AG09319 (cell line): ENCODE measurements around the gene CSDE1.
"Not testable (repeated sequence)": the region's sequence is repeated elsewhere in the genome, so short reads cannot be mapped to it uniquely, and the experiment has no call there.

Experiments used
- DNase-seq: peaks from one replicate; pipeline ENCODE4 v3.0.0-alpha.2; 2010; ENCODE audit warnings: low read depth; ENCODE audit errors: extremely low read depth
- CTCF ChIP-seq: IDR thresholded peaks from 2 replicates; pipeline ENCODE4 v1.5.1; 2011; ENCODE audit warnings: low read depth, mild to moderate bottlenecking, inconsistent platforms, low read length, moderate library complexity

The CSDE1 gene

DNA sequence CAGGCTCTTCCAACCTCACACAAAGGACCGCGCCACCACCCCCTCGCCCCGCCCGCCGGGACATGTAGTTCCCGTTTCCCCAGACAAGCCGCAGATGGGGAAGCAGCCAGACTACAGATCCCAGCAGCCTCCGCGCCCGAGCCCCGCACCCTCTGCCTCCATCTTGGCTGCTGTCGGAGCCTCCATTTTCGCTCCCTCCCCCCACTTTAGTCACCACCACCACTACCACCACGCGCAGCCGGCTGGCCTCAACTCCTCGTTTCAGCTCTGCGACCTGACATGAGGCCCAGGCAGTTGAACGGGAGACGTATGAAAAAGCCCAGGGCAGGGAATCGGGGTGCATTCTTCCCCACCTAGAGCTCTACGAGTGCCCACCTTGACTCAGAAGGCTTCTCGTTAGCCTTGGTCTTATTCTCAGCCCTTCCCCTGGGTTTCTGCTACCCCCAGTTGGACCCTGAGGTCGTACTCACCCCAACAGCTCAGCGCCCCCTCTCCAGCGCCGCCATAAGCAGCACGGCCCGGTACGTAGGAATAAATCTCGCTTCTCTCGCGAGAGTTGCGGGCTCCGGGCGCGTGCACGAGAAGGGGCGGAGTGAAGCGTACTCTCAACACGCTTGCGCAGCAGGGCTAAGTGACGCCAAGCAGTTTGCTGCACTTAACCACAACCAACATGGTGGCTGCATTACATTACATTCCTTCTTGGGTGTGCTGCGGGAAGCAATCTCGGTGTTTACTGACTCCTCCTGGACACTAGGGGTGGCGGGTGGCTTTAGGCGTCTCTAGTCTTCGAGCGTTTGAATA is at the start of gene CSDE1:
TSS of gene CSDE1 (minus strand) at position 530 of the 801 bp plus-strand sequence. CDS start 18,094 bp downstream, outside the sequence.
- DNase-seq: peak; percentile 96
- peak; percentile 38 for TF ChIP-seq CTCF

- DNase-seq: not testable (repeated sequence)
Observed at GRCh38 chr1:114804449-114804848, 46.7 kb upstream of the CSDE1 start.

DNA sequence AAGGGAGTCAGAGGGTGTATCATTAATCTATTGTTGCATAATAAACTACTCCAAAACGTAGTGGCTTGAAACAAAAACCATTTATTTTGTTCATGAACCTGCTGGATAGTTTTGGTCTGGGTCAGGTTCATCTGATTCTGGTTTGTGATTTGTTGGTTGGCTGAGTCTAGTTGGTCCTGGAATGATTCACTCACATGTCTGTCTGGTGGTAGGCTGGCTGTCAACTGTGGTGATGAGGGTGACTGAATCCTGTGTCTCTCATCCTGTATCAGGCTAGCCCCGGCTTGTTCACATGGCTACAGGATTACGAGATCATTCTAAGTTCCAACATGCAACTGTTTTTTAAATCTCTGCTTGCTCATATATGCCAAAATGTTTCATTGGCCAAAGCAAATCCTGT is 45.2 kb upstream of the CSDE1 start:
- TF ChIP-seq CTCF: no peak

DNA sequence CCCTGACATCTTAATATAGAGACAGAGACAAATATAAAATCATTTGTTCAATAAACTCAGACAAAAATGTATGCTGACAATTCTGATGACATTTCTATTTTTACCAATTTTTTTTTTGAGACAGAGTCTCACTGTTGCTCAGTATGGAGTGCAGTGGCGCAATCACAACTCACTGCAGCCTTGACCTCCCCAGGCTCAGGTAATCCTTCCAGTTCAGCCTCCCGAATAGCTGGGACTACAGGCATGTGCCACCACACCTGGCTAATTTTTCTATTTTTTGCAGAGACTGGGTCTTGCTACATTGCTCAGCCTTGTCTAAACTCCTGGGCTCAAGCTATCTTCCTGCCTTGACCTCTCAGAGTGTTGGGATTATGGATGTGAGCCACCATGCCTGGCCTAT is 36.3 kb upstream of the CSDE1 start:
- TF ChIP-seq CTCF: no peak
- DNase-seq: no peak

More for the DNA sequence above, 45.2 kb upstream of the CSDE1 start:
- no peak for DNase-seq

DNA sequence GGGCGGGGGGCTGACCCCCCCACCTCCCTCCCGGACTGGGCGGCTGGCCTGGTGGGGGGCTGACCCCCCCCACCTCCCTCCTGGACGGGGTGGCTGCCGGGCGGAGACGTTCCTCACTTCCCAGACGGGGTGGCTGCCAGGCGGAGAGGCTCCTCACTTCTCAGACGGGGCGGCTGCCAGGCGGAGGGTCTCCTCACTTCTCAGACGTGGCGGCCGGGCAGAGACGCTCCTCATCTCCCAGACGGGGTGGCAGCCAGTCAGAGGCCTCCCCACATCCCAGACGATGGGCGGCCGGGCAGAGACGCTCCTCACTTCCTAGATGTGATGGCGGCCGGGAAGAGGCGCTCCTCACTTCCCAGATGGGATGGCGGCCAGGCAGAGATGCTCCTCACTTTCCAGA is 32.8 kb upstream of the CSDE1 start:
- not testable (repeated sequence) for DNase-seq

DNA sequence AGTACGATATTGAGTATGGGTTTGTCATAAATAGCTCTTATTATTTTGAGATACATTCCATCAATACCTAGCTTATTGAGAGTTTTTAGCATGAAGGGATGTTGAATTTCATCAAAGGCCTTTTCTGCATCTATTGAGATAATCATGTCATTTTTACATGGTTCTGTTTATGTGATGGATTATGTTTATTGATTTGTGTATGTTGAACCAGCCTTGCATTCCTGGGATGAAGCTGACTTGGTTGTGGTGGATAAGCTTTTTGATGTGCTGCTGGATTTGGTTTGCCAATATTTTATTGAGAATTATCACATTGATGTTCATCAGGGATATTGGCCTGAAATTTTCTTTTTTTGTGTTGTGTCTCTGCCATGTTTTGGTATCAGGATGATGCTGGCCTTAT is 28.7 kb upstream of the CSDE1 start:
- DNase-seq: not testable (repeated sequence)

- TF ChIP-seq CTCF: no peak
- no peak for DNase-seq
Observed at GRCh38 chr1:114782476-114782875, 24.7 kb upstream of the CSDE1 start.

GRCh38 chr1:114780344-114781226 is 22.8 kb upstream of the CSDE1 start, which contains the start of gene SIKE1:
Gene SIKE1 (minus strand): TSS chr1:114780685. CDS start chr1:114780607, 78 bp downstream.
- peak; percentile 77 for DNase-seq
- peak; percentile 14 for TF ChIP-seq CTCF

GRCh38 chr1:114779722-114780121 is 21.9 kb upstream of the CSDE1 start:
- no peak for TF ChIP-seq CTCF
- no peak for DNase-seq

GRCh38 chr1:114776726-114777125 is 18.9 kb upstream of the CSDE1 start:
- DNase-seq: not testable (repeated sequence)
